ENCODE measurements around the gene CTSD.

CTSD gene

GRCh38 chr11:1748636-1749394 is 14.9 kb downstream of the CTSD start:
- DNase-seq: peak in 4 of 10 donors; percentile 35 to 90 (median 82)
- intact Hi-C loops (cut with DNase I): loop anchor here (10.0 kb wide), 1 partner anchor 54 kb away; the partner anchor contains the start of gene KRTAP5-6

- DNase-seq: peak in 9 of 10 donors; percentile 50 to 96 (median 72)
Observed at GRCh38 chr11:1747753-1748635, 15.7 kb downstream of the CTSD start.

GRCh38 chr11:1746956-1747752 is 16.6 kb downstream of the CTSD start:
- peak in 3 of 10 donors; percentile 33 to 81 (median 74) for DNase-seq
- intact Hi-C loops (cut with DNase I): loop anchor here (10.0 kb wide), 1 partner anchor 52 kb away; the partner anchor contains the start of gene KRTAP5-6

More at GRCh38 chr11:1747753-1748635, 15.7 kb downstream of the CTSD start:
- intact Hi-C loops (cut with DNase I): loop anchor here (10.0 kb wide), 1 partner anchor 53 kb away; the partner anchor contains the start of gene KRTAP5-6

GRCh38 chr11:1746511-1746931 is 17.2 kb downstream of the CTSD start:
- peak in 4 of 10 donors; percentile 29 to 89 (median 84) for DNase-seq

GRCh38 chr11:1745701-1746320 is 17.9 kb downstream of the CTSD start:
- intact Hi-C loops (cut with DNase I): loop anchor here (10.0 kb wide), 1 partner anchor 51 kb away; the partner anchor contains the start of gene KRTAP5-6
- DNase-seq: peak in 2 of 10 donors; percentile 6 to 8

More at GRCh38 chr11:1746511-1746931, 17.2 kb downstream of the CTSD start:
- intact Hi-C loops (cut with DNase I): loop anchor here (10.0 kb wide), 1 partner anchor 52 kb away; the partner anchor contains the start of gene KRTAP5-6

- DNase-seq: peak in 4 of 10 donors; percentile 62 to 94 (median 89)
- intact Hi-C loops (cut with DNase I): loop anchor here (10.0 kb wide), 1 partner anchor 50 kb away; the partner anchor contains the start of gene KRTAP5-6
Observed at GRCh38 chr11:1744891-1745700, 18.6 kb downstream of the CTSD start.

- peak in 5 of 10 donors; percentile 56 to 92 (median 78) for DNase-seq
- intact Hi-C loops (cut with DNase I): loop anchor here (10.0 kb wide), 1 partner anchor 50 kb away; the partner anchor contains the start of gene KRTAP5-6
Observed at GRCh38 chr11:1744137-1744886, 19.4 kb downstream of the CTSD start.

GRCh38 chr11:1743585-1744136 is 20.1 kb downstream of the CTSD start:
- DNase-seq: peak in 3 of 10 donors; percentile 5 to 57 (median 37)
- intact Hi-C loops (cut with DNase I): loop anchor here (10.0 kb wide), 1 partner anchor 49 kb away; the partner anchor contains the start of gene KRTAP5-6

- intact Hi-C loops (cut with DNase I): loop anchor here (10.0 kb wide), 1 partner anchor 48 kb away; the partner anchor contains the start of gene KRTAP5-6
- peak in 1 of 10 donors; percentile 5 for DNase-seq
Observed at GRCh38 chr11:1742869-1743584, 20.7 kb downstream of the CTSD start.

- DNase-seq: peak in 4 of 10 donors; percentile 5 to 22 (median 14)
Observed at GRCh38 chr11:1742371-1742770, 21.4 kb downstream of the CTSD start.

GRCh38 chr11:1741741-1742140 is 22.0 kb downstream of the CTSD start:
- peak in 2 of 10 donors; percentile 18 to 25 for DNase-seq
- intact Hi-C loops (cut with DNase I): loop anchor here (10.0 kb wide), 1 partner anchor 47 kb away; the partner anchor contains the start of gene KRTAP5-6

More at GRCh38 chr11:1742371-1742770, 21.4 kb downstream of the CTSD start:
- intact Hi-C loops (cut with DNase I): loop anchor here (10.0 kb wide), 1 partner anchor 48 kb away; the partner anchor contains the start of gene KRTAP5-6

GRCh38 chr11:1740786-1741530 is 22.8 kb downstream of the CTSD start:
- DNase-seq: peak in 4 of 10 donors; percentile 2 to 49 (median 11)
- intact Hi-C loops (cut with DNase I): loop anchor here (10.0 kb wide), 1 partner anchor 46 kb away; the partner anchor contains the start of gene KRTAP5-6

- intact Hi-C loops (cut with DNase I): no loop called here
- peak in 3 of 10 donors; percentile 84 to 90 (median 84) for DNase-seq
Observed at GRCh38 chr11:1739576-1739975, 24.2 kb downstream of the CTSD start.

- DNase-seq: peak in 2 of 10 donors; percentile 5 to 30
- intact Hi-C loops (cut with DNase I): no loop called here
Observed at GRCh38 chr11:1738380-1738779, 25.3 kb downstream of the CTSD start.

- intact Hi-C loops (cut with DNase I): no loop called here
- peak in 2 of 10 donors; percentile 12 to 22 for DNase-seq
Observed at GRCh38 chr11:1737080-1737757, 26.5 kb downstream of the CTSD start.

All from posterior cingulate gyrus (tissue), 11 donors.